ENCODE measurements around the gene DIS3L2.

The DIS3L2 gene, protein sequence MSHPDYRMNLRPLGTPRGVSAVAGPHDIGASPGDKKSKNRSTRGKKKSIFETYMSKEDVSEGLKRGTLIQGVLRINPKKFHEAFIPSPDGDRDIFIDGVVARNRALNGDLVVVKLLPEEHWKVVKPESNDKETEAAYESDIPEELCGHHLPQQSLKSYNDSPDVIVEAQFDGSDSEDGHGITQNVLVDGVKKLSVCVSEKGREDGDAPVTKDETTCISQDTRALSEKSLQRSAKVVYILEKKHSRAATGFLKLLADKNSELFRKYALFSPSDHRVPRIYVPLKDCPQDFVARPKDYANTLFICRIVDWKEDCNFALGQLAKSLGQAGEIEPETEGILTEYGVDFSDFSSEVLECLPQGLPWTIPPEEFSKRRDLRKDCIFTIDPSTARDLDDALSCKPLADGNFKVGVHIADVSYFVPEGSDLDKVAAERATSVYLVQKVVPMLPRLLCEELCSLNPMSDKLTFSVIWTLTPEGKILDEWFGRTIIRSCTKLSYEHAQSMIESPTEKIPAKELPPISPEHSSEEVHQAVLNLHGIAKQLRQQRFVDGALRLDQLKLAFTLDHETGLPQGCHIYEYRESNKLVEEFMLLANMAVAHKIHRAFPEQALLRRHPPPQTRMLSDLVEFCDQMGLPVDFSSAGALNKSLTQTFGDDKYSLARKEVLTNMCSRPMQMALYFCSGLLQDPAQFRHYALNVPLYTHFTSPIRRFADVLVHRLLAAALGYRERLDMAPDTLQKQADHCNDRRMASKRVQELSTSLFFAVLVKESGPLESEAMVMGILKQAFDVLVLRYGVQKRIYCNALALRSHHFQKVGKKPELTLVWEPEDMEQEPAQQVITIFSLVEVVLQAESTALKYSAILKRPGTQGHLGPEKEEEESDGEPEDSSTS

DNA sequence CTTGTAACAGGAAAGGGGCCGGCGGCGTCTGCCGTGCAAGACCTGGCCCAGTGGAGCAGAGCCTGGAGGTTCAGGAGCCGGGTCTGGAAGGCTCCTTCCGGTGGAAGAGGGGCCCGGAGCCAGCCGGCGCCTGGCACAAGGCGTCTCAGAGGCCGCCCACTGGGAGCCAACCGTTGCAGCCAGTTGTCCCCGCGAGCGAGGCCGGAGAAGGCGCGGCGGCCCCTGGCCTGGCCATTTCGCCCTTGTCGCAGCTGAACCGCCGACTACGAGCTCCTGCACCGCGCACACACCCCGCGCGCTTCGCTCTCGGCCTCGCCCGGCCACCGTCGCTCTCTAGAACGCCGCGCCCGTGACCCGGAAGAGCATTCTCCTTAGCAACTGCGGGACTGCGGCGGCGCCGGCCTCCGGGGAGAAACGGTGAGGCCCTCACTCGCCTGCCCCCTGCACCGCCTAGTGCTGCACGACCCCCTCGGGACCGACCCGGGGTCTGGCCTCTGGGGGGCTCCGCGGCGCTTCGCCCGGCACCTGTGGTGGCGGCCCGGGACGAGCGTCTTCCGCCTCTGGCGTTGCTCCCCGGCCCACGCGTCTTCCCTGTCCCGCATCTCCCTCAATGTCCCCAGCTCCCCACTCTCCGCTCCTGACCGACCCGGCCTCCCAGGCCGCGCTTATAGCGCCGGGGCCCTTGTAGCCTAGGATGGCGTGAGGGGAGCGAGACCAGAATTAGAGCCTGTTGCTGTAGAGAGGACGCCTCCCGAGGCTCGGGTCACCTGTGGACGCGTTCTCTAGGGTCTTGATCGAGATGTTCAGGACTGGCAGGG is at the start of gene DIS3L2:
Gene DIS3L2, plus strand, starts transcription at position 365 of the 818 bp plus-strand sequence. CDS start 53,215 bp downstream, outside the sequence.
- peak; percentile 49 to 55 for DNase-seq (ENCODE audit: low read depth in 2 of 2)

DNA sequence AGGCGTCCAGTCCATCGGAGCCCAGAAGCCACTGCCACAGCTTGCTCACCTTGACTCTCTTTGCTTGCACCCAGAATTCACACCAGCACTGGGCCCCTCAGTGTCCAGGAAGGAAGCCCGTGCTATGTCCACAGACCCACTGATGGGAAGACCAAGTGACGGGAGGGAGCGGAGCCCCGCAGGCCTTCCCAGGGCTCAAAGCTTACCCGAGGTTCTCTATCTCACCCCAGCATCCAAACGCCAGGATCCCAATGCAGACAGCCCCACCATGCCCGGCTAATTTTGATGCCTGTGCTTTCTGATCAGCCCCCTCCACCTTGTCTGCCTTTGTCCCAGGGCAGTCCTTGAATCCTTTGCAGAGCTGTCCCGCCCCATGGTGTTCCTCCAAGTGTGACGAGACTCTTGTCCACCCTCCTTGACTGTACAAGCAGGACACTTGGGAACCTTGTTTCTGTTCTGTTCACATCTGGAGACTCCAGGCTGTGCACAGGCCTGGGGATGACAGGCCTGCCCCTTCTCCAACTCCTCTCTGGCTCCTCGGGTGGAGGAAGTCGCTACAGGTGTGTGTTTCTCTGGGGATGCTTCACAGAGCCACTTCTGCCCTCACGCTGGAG is 47.3 kb upstream of the DIS3L2 start:
- no peak for DNase-seq (ENCODE audit: low read depth in 2 of 2)

DNA sequence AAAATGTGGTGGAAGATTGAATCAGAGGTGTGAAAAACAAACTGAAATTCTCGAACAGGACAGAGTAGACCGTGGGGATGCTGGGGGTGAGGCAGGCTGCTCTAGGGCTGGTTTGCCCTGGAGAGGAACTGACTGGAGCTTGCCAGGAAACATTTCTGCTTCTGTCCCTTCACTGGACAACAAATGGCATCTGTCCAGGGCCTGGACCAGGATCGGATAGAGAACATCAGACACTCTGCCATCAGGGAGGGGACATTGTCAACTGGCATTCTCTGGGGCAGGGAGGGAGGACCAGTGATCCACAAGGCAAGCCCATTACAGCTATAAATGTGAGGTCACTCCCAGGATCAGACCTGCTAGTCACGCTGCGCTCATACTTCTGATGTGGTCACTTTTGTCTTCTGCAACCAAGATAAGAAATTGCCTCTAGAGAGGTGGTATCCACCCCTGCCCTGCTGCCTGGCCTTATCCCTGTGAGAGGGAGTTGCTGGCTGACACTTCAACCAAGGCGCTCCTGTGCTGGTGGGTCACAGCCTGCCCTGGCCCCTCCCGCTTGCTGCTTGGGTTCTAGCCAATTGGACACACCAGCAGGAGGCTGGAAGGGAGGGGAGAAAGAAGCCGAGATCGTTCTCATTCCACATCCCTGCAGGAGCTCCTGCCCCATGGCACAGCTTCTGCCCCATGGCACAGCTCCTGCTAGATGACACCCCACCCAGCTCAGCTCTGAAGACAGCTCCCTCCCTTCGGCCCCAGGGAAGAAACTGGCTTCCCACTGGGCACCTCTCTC is 44.0 kb upstream of the DIS3L2 start:
- DNase-seq (ENCODE audit: low read depth in 2 of 2): no peak

DNA sequence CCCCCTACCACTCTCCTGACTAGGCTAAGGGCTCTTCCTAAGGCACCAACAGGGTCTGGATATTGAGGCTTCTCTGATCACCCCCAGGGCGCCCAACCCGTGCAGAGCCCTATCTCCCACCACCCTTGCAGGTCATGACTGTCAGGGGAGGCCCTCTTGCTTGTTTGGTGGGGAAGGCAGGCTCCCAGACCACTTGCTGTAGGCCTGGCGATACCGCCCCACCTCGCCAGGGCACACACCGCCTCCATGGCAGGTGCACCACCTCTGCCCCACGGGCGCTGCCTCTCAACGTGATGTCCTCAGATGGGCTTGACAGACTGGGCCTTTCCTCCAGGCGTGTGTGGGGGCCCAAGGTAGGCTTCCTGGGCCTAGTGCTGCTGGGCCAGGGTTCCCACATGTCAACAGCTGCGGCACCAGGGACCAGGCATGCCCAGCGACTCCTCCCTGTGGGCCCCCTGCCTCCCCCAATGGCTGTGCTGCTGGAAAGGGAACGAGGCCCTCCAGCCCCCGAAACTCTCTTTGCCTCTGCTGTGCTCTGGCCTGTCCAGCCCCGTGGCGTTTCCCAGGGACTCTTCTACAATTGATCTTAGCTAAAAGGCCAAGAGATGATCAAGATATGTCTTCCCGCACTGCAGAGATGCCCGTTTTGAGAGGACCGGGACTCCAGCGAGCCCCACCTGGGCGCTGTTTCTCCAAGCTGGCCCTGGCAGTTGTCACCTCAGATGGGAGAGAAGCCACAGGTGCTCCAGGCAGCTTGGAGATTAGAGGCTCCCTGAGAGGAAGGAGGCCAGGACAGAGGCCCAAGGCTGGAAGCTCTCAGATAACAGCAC is 42.8 kb upstream of the DIS3L2 start:
- no peak for DNase-seq (ENCODE audit: low read depth in 2 of 2)

DNA sequence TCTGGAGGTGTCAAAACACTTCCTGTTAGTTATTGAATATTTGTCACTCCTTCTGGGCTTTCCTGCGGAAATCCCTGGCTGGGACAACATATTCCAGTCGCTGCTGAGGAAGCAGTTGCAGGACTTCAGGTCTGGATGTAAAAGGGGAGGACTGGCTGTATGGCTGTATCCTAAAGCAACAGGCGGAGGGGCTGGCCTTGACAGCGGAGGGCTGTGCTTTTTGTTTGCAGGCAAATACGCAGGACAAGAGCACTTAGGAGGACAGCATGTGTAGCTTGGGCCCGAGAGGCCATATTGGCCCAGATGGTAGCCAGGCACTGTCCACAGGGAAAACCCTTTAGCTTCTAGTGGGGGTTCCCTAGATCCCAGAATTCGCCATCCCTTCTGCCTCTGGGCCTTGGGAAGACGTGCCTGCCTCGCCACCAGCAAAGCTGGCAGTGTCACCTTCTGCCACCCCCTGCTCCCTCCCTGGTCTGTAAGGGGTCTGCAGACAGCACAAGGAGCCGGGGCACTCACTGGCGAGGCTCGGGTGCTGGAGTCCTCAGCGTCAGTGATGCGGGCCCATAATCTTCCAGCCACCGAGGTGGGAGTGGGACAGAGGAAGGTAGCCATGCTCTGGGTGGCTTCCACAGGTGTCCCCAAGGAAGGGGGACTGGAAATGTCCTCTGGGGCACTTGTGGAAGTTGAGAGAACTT is 42.0 kb upstream of the DIS3L2 start:
- DNase-seq (ENCODE audit: low read depth in 2 of 2): no peak

DNA sequence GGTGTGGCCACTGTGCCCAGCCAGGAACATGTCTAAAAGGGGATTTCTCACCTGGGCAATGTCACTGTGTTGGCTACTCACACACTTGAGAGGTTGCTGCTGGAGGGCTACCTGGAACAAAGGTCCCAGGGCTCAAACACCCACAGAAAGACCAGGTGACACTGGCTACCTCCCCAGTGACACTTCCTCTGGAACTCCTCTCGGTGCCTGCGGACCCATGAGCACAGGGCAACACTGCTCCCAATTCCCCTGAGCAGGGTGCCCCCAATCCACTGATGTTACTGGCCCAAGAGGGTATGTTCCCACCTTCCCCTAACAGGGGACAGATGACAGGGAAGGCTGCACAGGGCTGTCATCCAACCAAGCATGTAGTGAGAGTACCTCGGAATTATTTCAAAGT is 41.1 kb upstream of the DIS3L2 start:
- DNase-seq (ENCODE audit: low read depth in 2 of 2): no peak

DNA sequence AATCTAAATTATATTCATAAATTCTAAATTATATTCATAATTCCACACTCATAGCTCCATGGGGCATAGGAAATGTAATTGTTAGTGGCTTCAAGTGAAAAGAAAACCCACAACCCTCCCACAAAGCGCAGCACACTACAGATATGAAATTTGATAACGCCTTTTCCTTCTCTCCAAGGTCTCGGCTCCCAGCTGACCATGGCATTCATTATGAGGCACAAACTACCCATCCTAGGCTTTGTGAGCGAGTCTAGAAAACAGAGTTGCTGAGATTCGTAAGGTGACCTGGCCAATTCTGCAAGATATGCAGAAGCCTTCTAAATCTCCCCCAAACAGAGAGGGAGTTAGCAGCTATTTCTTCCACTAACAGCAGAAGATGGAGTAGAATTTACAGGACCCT is 40.7 kb upstream of the DIS3L2 start:
- no peak for DNase-seq (ENCODE audit: low read depth in 2 of 2)

DNA sequence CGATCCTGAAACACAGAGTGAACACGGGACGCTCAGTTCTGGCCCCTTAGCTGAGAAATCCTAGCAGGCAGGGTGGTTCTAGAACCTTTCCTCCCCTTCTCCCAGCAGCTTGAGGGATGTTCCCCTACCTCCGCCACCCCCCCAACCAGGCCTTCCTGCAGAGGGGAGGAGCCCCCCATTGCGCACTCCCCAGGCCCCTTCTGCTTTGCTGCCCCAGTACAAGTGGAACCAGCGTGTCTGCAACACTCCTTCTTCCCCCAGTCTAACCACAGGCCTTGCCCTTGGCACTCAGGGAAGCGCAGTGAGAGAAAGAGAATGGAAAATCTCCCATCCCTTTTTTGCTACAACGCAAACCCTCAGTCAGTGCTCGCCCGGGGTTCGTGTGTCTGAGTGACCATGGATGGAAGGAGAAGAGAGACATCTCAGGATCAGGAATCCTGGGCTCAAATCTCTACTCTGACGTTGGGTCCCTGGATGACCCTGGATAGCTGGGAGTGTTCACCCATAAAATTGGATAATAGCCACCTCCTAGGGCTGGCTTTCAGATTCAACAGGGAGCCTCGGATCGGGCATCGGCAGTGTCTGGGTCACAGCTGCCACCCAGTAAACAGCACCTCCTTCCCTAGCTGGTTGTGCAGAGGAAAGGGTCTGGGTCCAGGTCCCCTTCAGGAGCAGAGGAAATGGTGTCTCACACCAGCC is 39.1 kb upstream of the DIS3L2 start:
- no peak for DNase-seq (ENCODE audit: low read depth in 2 of 2)

DNA sequence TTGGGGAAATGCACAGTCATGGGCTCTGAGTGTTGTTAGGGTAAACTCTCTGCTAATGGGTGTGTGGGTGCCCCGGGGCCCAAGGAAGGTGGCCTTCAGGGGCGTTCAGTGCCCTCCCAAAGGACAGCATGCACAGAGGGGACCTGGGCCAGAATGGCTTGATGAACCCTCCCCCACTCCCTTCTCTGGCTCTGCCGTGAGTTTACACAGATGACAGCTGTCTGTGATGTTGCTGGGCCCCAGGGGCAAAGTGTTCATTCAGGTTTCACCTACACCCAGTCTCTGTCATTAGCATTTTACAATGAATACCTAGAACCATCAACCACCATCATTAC is 38.5 kb upstream of the DIS3L2 start:
- DNase-seq (ENCODE audit: low read depth in 2 of 2): no peak

DNA sequence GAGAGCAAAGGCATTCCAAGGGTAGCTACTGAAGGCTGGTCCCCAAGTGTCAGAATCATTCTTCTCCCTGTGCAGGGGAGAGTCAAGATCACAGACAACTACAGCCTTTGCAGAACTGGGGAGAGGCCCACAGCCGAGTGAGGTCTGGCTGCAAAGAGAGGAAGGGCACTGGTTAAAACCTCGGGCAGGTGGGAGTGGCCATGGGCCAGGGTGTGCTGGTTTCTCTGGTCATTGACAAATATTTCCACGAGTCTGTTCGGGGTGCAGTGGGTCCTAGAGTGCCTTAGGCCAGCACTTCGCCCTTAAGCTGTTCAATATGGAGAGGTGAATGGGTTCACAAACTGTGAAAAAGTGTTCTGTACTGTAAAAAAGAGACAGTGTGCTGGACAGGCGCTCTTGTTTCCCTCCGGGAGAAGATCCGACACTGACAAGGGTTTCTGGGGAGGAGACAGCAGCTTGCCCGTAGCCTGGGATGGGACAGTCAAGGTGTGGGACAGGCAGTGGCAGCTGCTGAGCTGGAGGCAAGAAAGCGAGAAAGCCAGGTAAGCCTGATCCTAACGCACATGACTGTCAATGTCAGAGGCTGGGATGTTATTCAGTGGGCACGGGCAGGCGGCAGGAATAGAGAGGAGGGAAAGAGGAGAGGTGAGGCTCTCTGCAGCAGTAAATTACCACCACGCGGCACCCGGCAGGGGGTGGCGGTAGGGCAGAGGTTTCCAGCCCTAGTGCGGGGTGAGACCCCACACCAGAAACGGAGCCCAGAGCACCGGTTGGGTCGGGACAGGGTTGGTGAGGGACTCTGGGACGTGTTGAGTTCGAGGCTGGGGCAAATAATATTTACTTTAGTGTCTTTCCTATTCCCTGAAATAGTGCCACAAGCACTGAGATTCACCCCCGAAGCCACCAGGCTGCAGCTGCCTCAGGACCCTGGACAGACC is 37.3 kb upstream of the DIS3L2 start:
- DNase-seq (ENCODE audit: low read depth in 2 of 2): no peak

DNA sequence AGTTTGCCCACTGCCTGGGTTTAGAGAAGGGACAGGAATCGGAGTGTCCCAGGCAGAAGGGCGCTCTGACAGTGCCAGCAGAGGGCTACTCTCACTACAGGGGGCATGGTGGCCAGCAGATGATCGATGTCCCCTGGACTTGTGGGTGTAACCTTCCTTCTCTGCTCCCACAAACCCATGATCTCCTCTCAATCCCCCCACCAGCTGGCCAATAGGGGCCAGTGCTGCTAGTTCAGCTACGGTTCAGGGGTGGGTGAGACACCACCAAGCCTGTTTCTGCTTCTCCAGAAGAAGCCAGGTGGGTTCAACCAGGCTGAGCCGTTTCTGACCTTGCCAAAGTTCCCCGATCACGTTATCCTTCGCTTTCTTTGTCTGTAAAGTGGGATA is 36.6 kb upstream of the DIS3L2 start:
- no peak for DNase-seq (ENCODE audit: low read depth in 2 of 2)

DNA sequence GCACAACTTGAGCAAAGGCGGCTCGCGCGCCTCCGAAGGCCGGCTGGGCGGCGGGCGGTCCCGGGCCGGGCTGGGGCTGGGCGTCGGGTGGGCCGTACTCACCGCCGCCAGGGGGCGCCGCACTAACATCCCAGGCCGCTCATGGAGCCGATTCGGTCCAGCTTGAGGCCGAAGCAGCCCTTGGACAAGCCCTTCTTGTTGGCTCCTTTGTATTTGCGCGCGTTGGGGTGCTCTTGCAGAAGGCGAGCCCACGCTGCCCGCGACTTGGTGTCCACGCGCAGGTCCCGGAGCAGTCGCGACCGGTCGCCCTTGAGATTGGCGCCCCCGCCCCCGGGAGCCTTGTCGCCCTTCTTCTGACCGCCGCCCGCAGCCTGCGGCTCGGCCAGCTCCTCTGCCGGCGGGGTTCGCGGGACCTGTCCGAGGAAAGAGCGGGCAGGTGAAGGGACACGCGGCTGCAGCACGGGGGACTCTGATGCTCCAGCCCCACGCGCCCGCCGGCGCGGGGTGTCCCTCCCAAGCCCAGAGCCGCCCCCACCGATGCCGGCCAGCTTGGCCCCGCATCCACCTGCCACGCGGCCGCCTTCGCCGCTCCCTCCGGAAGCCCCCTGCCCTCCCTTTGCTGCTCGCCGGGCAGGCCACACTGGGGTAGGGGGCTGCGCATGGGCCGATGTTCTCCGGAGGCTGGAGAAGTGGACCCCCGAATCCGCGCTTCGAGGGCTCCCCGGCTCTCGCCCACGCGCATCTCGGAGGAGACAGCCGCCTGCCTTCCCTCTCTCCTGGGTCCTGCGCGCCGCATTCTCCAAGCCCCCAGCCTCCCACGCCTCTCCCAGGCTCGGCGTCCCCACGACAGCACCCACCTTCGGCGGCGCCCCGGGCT is 36.0 kb upstream of the DIS3L2 start:
- peak; percentile 34 to 41 for DNase-seq (ENCODE audit: low read depth in 2 of 2)

DNA sequence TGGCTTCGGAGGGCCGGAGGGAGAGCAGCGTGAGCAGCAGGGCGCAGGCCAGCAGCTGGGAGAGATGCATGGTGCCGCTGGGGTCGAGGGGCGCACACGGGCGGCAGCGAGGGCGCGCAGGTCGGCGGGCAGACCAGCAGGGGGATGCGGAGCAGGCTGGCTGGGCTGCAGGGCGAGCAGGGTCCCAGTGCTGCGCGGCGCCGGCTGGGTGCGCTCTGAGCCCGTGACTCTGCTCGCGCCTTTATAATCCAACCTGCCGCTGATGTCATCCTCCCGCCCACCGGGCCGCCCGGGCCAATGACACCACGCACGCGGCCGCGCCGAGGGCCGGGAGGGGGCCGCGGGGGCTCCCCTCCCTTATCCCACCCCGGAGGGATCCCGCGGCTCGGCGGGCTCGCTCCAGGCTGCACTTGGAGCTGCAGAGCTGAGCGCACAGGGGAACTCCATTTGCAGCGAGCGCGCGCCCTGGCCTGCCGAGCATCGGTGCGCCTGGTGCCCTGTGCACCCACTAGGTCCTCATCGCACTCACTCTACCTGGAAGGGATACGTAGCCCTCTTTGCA is 35.3 kb upstream of the DIS3L2 start, which contains the start of gene NPPC:
Gene NPPC, minus strand, starts transcription at position 217 of the 562 bp plus-strand sequence. Its CDS starts 147 bp downstream, at position 70.
- DNase-seq (ENCODE audit: low read depth in 2 of 2): peak; percentile 6 to 17

DNA sequence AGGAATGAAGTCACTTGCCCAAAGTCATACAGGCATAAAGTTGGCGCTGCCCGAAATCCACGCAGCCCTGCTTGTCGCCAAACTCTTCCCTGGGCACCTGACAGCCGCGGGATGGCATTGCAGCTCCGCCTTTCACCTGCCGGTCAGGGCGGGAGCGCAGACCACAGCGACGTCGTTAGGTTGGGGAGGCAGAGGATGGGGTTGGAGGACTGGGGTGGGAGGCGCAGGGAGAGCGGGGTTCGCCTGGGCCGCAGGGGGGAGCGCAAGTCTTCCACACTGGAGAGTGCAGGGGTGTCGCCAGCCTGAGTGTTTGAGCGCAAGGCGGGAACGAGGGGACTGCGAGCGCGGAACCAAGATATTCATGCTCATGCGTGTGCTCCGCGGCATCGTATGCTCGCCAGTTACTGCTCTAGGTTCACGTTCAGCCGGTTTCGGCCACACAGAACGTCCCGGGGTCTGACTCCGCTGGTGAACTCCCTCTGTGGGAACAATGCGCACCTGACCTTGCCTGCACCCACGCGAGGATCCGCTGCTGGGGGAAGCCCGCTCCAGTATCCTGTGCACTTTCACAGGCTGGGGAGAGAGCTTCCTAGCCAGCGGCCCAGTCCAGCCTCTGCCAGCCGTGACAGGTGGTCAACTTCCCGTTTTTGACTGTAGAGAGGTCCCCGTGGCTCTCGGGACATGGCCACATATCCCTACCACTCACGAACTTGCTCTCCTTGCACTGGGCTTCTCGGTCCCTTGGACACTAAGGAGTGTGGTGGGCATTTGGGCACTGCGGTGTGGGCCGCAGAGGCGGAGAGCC is 34.5 kb upstream of the DIS3L2 start:
- no peak for DNase-seq (ENCODE audit: low read depth in 2 of 2)

DNA sequence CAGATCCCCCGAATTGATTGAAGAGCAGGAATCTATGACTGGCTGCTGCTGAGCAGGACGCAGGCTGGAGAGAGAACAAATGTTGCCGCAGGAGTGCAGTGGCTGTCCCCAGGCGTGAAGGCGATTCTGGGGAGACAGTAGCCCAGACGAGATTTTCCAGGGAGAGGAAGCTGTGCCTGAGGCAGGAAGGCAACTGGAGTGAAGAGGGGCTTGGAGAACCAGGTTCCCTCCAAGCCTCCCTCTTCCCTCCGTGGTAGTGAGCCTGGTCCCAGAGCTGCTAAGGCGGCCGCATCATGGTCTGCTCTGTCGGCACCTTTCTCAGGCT is 34.0 kb upstream of the DIS3L2 start:
- DNase-seq (ENCODE audit: low read depth in 2 of 2): no peak

All from fibroblast of skin of left quadriceps (primary cell).